HFFc6 (cell line): ENCODE results near the gene MMADHC. TPM values are rescaled to one million over a fixed set of nuclear protein-coding genes. Genes with fewer than 3 reads are reported as not detected.

Experiments used
- DNase-seq: peaks from one replicate; pipeline ENCODE4 v3.0.0-alpha.2; 2018
- H3K27ac Mint-ChIP-seq: 2 replicates; pipeline ENCODE4 v1.8.0; 2020; ENCODE audit warnings: mild to moderate bottlenecking, mixed read lengths
- H3K27me3 Mint-ChIP-seq: 2 replicates; pipeline ENCODE4 v1.8.0; 2021; ENCODE audit warnings: mild to moderate bottlenecking, moderate library complexity, mixed read lengths; ENCODE audit not compliant: insufficient read depth
- H3K36me3 Mint-ChIP-seq: 2 replicates; pipeline ENCODE4 v1.8.0; 2021; ENCODE audit warnings: low read depth, mixed read lengths
- H3K4me1 Mint-ChIP-seq: 2 replicates; pipeline ENCODE4 v1.8.0; 2020; ENCODE audit warnings: low read depth, mixed read lengths
- H3K4me3 Mint-ChIP-seq: 2 replicates; pipeline ENCODE4 v1.8.0; 2020; ENCODE audit warnings: mild to moderate bottlenecking, moderate library complexity, mixed read lengths
- H3K9me3 Mint-ChIP-seq: 2 replicates; pipeline ENCODE4 v1.8.0; 2020; ENCODE audit warnings: mild to moderate bottlenecking, mixed read lengths
- CTCF ChIP-seq: fragments of 200-600 bp; sonication (generic); IDR thresholded peaks from 2 replicates; pipeline ENCODE4 v1.5.0; 2021; ENCODE audit warnings: antibody characterized with exemption, mild to moderate bottlenecking
- total RNA-seq, 6 experiments: library from RNA; stranded (reverse); fragmentation: NEBNext Ultra II Directional; extraction: Animal tissue kit (Norgen Biotek cat#: 25700); gene quantifications; 2 replicates in 1 of 6; 3 replicates in 5 of 6; pipeline ENCODE4 v1.2.3, GENCODE V29; 2021

MMADHC gene
- total RNA-seq, 6 experiments from 2014 or later: 134 to 176 (median 154) TPM

GRCh38 chr2:149579972-149580882, 7.3 kb downstream of the MMADHC start:
- Mint-ChIP-seq H3K27ac (peak overlapping the region; percentile 66), H3K9me3 (no peaks in the 10 kb centered on the region), H3K4me3 (peak overlapping the region; percentile 36), H3K4me1 (peaks cover 82% of the 10 kb centered on the region), H3K27me3 (no peaks in the 10 kb centered on the region; the same call in 1 of the 2 replicates), H3K36me3 (peaks cover 59% of the 10 kb centered on the region)
- peak; percentile 35 for DNase-seq
- no peak for TF ChIP-seq CTCF

GRCh38 chr2:149577269-149577668, 10.3 kb downstream of the MMADHC start:
- no peaks in the 10 kb centered on the region; the same call in 1 of the 2 replicates for H3K27me3 Mint-ChIP-seq
- no peak for DNase-seq
- no peaks in the 10 kb centered on the region for H3K9me3 Mint-ChIP-seq
- TF ChIP-seq CTCF: no peak
- H3K4me1 Mint-ChIP-seq: peaks cover 73% of the 10 kb centered on the region
- H3K27ac Mint-ChIP-seq: no peak overlapping the region
- no peak overlapping the region for H3K4me3 Mint-ChIP-seq
- H3K36me3 Mint-ChIP-seq: peaks cover 38% of the 10 kb centered on the region

- Mint-ChIP-seq H3K36me3 (peaks cover 28% of the 10 kb centered on the region), H3K27ac (no peak overlapping the region), H3K27me3 (no peaks in the 10 kb centered on the region; the same call in 1 of the 2 replicates), H3K4me3 (no peak overlapping the region), H3K9me3 (no peaks in the 10 kb centered on the region), H3K4me1 (peaks cover 61% of the 10 kb centered on the region)
- no peak for TF ChIP-seq CTCF
- no peak for DNase-seq
These were observed 11.8 kb downstream of the MMADHC start for GRCh38 chr2:149575752-149576151.

GRCh38 chr2:149575277-149575676, 12.3 kb downstream of the MMADHC start:
- H3K27me3 Mint-ChIP-seq: no peaks in the 10 kb centered on the region; the same call in 1 of the 2 replicates
- H3K4me3 Mint-ChIP-seq: no peak overlapping the region; the same call in 1 of the 2 replicates
- no peak overlapping the region; the same call in 1 of the 2 replicates for H3K27ac Mint-ChIP-seq
- H3K4me1 Mint-ChIP-seq: peaks cover 56% of the 10 kb centered on the region
- H3K36me3 Mint-ChIP-seq: peaks cover 23% of the 10 kb centered on the region
- TF ChIP-seq CTCF: no peak
- DNase-seq: no peak
- no peaks in the 10 kb centered on the region for H3K9me3 Mint-ChIP-seq

- DNase-seq: no peak
- Mint-ChIP-seq H3K36me3 (peaks cover 30% of the 10 kb centered on the region), H3K9me3 (no peaks in the 10 kb centered on the region), H3K4me1 (peaks cover 48% of the 10 kb centered on the region), H3K4me3 (no peak overlapping the region), H3K27ac (no peak overlapping the region), H3K27me3 (no peaks in the 10 kb centered on the region; the same call in 1 of the 2 replicates)
- peak; percentile 78 for TF ChIP-seq CTCF
These were observed 13.8 kb downstream of the MMADHC start for GRCh38 chr2:149573760-149574159.
